GM12801 (cell line): ENCODE measurements around the gene PPM1M.

Experiments
- TF ChIP-seq, protein P1 (sequence below): IDR thresholded peaks from one replicate; pipeline ENCODE4 v1.5.1; 2011; ENCODE audit warnings: control low read depth; ENCODE audit not compliant: insufficient read length; ENCODE audit errors: extremely low read depth

Gene PPM1M

DNA sequence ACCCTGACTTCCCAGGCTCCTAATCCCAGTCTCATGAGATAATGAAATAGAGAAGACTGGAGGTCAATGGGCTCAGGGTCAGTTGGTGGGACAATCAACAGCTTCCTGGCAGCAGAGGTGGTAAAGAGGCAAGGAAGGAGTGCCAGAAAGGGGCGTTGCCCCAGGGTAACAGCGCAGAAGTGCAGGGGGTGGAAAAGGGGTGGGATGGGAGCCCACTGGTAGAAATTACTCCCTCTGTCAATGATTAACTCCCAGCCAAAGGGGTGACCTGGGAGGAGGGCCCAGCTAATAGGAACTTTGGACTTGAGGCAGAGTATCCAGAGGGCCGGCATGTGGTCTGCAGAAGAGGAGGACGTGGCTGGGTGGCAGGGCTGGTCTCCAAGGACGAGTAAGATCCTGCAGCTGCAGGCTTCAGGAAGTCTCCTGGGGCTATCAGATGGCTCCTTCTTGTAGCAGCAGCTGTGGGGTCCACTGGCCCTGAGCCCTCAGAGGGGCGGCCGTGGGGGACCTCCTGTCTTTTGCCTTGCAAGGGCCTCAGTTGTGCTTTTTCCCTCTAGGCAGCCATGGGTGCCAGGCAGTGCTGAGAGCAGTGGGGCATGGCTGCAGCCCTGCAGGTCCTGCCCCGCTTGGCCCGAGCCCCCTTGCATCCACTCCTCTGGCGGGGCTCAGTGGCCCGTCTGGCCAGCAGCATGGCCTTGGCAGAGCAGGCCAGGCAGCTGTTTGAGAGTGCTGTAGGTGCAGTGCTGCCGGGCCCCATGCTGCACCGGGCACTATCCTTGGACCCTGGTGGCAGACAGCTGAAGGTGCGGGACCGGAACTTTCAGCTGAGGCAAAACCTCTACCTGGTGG is 44.4 kb downstream of the PPM1M start:
- TF ChIP-seq, protein P1, sequence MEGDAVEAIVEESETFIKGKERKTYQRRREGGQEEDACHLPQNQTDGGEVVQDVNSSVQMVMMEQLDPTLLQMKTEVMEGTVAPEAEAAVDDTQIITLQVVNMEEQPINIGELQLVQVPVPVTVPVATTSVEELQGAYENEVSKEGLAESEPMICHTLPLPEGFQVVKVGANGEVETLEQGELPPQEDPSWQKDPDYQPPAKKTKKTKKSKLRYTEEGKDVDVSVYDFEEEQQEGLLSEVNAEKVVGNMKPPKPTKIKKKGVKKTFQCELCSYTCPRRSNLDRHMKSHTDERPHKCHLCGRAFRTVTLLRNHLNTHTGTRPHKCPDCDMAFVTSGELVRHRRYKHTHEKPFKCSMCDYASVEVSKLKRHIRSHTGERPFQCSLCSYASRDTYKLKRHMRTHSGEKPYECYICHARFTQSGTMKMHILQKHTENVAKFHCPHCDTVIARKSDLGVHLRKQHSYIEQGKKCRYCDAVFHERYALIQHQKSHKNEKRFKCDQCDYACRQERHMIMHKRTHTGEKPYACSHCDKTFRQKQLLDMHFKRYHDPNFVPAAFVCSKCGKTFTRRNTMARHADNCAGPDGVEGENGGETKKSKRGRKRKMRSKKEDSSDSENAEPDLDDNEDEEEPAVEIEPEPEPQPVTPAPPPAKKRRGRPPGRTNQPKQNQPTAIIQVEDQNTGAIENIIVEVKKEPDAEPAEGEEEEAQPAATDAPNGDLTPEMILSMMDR = no peak

DNA sequence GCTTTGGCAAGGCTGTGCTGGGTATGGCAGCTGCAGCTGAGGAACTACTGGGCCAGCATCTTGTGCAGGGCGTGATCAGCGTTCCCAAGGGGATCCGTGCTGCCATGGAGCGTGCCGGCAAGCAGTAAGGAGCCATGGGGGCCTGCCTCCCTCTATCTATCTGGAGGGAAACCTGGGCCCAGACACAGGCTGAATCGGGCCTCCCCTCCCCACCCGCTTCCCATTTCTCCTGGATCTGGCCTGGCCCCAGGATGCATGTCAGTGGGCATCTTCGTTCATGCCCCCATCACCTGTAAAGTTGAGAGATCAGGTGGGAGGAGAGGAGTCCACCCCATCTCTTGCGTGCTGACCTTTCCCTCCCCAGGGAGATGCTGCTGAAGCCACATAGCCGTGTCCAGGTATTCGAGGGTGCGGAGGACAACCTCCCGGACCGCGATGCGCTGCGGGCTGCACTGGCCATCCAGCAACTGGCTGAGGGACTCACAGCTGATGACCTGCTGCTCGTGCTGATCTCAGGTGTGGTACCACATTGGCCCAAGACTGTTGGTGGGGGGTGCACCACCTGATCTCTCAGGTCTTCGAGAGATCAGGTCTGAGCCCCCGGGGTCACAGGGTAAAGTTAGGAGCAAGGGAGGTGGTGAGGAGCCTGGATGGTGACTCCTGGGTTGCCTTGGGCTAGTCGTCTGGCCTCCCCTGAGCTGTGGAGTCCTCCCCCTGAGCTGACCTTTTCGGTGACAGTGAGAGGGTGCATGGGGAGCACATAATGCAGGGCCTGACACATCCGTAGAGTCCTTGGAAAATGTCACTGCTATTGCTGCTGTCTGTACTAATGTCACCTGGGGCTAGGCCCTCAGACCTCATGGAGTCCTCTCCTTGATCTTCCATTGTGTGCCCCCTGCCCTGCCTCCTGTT is 45.3 kb downstream of the PPM1M start:
- TF ChIP-seq, protein P1 = no peak

DNA sequence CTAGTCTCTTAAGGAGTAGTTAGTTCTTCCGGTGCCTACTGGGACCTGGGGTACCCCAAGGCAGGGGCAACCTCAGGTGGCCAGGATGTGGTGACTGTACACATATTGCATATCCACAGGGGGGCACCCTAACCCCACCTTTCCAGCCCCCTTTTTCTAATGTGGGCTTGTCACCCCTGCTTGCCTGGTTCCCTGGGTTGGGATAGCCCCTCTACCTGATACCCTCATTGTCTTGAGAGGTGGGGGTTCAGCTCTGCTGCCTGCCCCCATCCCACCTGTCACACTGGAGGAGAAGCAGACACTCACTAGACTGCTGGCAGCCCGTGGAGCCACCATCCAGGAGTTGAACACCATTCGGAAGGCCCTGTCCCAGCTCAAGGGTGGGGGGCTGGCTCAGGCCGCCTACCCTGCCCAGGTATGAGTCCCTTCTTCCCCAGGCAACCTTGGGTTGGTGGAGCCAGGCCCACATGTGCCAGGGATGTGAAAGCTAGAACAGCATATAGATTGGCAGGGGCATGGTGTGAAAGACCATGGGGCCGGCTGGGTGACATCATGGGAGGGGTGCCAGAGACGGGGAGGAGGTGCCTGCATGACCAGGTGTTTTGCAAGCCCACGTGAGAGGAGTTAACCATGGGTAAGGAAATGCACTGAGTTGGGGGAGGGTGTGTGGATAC is 46.1 kb downstream of the PPM1M start:
- TF ChIP-seq, protein P1 = no peak

DNA sequence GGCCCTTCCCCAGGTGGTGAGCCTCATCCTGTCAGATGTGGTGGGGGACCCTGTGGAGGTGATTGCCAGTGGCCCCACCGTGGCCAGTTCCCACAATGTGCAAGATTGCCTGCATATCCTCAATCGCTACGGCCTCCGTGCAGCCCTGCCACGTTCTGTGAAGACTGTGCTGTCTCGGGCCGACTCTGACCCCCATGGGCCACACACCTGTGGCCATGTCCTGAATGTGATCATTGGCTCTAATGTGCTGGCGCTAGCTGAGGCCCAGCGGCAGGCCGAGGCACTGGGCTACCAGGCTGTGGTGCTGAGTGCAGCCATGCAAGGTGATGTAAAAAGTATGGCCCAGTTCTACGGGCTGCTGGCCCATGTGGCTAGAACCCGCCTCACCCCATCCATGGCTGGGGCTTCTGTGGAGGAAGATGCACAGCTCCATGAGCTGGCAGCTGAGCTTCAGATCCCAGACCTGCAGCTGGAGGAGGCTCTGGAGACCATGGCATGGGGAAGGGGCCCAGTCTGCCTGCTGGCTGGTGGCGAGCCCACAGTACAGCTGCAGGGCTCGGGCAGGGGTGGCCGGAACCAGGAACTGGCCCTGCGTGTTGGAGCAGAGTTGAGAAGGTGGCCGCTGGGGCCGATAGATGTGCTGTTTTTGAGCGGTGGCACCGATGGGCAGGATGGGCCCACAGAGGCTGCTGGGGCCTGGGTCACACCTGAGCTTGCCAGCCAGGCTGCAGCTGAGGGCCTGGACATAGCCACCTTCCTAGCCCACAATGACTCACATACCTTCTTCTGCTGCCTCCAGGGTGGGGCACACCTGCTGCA is 46.9 kb downstream of the PPM1M start:
- TF ChIP-seq, protein P1 = no peak

GRCh38 chr3:52293491-52294319 is 48.1 kb downstream of the PPM1M start:
- TF ChIP-seq, protein P1 = no peak

GRCh38 chr3:52294320-52295150 is 49.0 kb downstream of the PPM1M start:
- TF ChIP-seq, protein P1 = no peak
